Endothelial cell (in vitro differentiated cells): ENCODE results near the gene PLA2R1. TPM values are rescaled to one million over a fixed set of nuclear protein-coding genes. Genes with fewer than 3 reads are reported as not detected.

Experiments
- DNase-seq: peaks from one replicate; pipeline ENCODE4 v3.0.0; 2021; ENCODE audit warnings: low spot score
- H3K27ac Mint-ChIP-seq: one replicate; pipeline ENCODE4 v1.8.0; 2021; ENCODE audit warnings: mixed read lengths, inconsistent platforms; ENCODE audit not compliant: unreplicated experiment
- H3K27me3 Mint-ChIP-seq: one replicate; pipeline ENCODE4 v1.8.0; 2021; ENCODE audit warnings: mild to moderate bottlenecking, moderate library complexity, mixed read lengths, inconsistent platforms; ENCODE audit not compliant: unreplicated experiment
- H3K36me3 Mint-ChIP-seq: one replicate; pipeline ENCODE4 v1.8.0; 2021; ENCODE audit warnings: mild to moderate bottlenecking, low read depth, mixed read lengths, inconsistent platforms; ENCODE audit not compliant: unreplicated experiment
- H3K4me1 Mint-ChIP-seq: one replicate; pipeline ENCODE4 v1.8.0; 2021; ENCODE audit warnings: mild to moderate bottlenecking, mixed read lengths, inconsistent platforms; ENCODE audit not compliant: unreplicated experiment
- H3K4me3 Mint-ChIP-seq: one replicate; pipeline ENCODE4 v1.8.0; 2021; ENCODE audit warnings: mild to moderate bottlenecking, mixed read lengths, inconsistent platforms; ENCODE audit not compliant: unreplicated experiment
- H3K9me3 Mint-ChIP-seq: one replicate; pipeline ENCODE4 v1.8.0; 2021; ENCODE audit warnings: mixed read lengths, inconsistent platforms; ENCODE audit not compliant: unreplicated experiment
- total RNA-seq: library from RNA; stranded (reverse); fragmentation: NEBNext Ultra II Directional; extraction: Animal tissue kit (Norgen Biotek cat#: 25700); gene quantifications from one replicate; pipeline ENCODE4 v1.2.1, GENCODE V29; 2021; ENCODE audit not compliant: unreplicated experiment
- TF ChIP-seq, protein P1 (sequence below): fragments of 200-600 bp; sonication (generic); IDR thresholded peaks from one replicate; pipeline ENCODE4 v1.5.0; 2021; ENCODE audit warnings: antibody characterized with exemption; ENCODE audit not compliant: unreplicated experiment

Gene PLA2R1
- total RNA-seq, 1 donor from 2014 or later, result 1.1 TPM

DNA sequence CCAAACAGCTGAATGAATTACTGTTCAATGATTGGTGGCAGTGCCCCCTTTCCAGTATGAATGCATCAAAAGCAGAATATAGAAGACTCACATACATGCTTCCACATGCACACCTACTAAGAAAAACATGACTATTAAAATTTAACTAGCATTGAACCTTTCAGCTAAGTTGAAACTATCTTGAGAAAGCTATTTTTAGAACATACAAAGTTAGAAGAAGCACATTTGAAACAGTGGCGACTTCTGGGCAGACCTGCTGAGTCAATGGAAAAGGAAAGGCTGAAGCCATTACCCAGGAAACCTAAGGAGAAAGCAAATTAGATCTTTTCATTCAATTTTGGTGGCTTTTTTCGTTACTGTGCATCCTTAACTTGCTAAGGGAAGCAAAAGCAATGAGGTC lies 55.9 kb downstream of the PLA2R1 start:
- no peak for DNase-seq
- TF ChIP-seq, protein P1, sequence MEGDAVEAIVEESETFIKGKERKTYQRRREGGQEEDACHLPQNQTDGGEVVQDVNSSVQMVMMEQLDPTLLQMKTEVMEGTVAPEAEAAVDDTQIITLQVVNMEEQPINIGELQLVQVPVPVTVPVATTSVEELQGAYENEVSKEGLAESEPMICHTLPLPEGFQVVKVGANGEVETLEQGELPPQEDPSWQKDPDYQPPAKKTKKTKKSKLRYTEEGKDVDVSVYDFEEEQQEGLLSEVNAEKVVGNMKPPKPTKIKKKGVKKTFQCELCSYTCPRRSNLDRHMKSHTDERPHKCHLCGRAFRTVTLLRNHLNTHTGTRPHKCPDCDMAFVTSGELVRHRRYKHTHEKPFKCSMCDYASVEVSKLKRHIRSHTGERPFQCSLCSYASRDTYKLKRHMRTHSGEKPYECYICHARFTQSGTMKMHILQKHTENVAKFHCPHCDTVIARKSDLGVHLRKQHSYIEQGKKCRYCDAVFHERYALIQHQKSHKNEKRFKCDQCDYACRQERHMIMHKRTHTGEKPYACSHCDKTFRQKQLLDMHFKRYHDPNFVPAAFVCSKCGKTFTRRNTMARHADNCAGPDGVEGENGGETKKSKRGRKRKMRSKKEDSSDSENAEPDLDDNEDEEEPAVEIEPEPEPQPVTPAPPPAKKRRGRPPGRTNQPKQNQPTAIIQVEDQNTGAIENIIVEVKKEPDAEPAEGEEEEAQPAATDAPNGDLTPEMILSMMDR, result no peak
- H3K9me3 Mint-ChIP-seq, result no peaks in the 10 kb centered on the region
- H3K27me3 Mint-ChIP-seq, result no peaks in the 10 kb centered on the region
- H3K27ac Mint-ChIP-seq, result no peak overlapping the region
- no peaks in the 10 kb centered on the region for H3K36me3 Mint-ChIP-seq
- no peaks in the 10 kb centered on the region for H3K4me1 Mint-ChIP-seq
- no peak overlapping the region for H3K4me3 Mint-ChIP-seq

DNA sequence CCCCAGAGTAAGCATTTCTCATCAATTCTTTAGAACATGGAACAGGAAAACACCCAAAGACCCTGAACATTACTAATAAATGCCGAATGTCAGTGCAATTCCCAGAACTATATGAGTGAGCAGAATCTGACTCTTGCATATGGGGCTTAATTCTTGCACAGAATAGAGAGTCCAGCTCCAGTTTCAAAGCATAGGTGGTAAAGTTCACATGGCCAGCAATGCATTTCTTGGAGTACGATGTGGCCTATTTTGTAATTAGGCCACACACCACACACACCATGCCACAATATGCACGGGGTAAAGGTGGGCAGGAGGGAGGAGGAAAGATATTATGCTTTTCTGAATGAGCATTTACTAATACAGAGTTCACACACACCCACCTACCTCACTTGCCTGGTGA lies 56.5 kb downstream of the PLA2R1 start:
- no peaks in the 10 kb centered on the region for H3K9me3 Mint-ChIP-seq
- H3K4me1 Mint-ChIP-seq, result no peaks in the 10 kb centered on the region
- H3K27ac Mint-ChIP-seq, result no peak overlapping the region
- no peak overlapping the region for H3K4me3 Mint-ChIP-seq
- DNase-seq, result no peak
- H3K36me3 Mint-ChIP-seq, result no peaks in the 10 kb centered on the region
- TF ChIP-seq, protein P1, result no peak
- no peaks in the 10 kb centered on the region for H3K27me3 Mint-ChIP-seq

DNA sequence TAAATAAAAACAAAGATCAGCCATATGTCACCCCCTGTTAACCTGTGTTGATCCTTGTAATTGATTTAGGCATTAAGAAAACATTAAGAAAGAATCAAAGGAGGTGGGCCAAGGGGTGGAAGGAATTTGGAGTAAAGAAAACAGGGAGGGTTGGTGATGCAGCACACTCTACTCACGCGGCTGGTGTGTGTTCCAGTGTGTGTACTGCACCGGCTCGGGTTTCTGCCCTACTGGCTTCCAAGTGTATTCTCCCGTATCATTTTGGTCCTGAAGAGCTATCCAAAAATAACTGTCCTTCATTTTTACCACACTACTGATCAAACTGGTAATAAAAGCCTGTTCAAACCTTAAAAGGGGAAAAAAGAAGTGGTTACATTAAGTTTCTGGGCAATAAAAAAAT lies 56.9 kb downstream of the PLA2R1 start:
- H3K4me1 Mint-ChIP-seq, result no peaks in the 10 kb centered on the region
- TF ChIP-seq, protein P1, result no peak
- no peak for DNase-seq
- no peak overlapping the region for H3K4me3 Mint-ChIP-seq
- H3K9me3 Mint-ChIP-seq, result no peaks in the 10 kb centered on the region
- no peak overlapping the region for H3K27ac Mint-ChIP-seq
- no peaks in the 10 kb centered on the region for H3K27me3 Mint-ChIP-seq
- H3K36me3 Mint-ChIP-seq, result no peaks in the 10 kb centered on the region

DNA sequence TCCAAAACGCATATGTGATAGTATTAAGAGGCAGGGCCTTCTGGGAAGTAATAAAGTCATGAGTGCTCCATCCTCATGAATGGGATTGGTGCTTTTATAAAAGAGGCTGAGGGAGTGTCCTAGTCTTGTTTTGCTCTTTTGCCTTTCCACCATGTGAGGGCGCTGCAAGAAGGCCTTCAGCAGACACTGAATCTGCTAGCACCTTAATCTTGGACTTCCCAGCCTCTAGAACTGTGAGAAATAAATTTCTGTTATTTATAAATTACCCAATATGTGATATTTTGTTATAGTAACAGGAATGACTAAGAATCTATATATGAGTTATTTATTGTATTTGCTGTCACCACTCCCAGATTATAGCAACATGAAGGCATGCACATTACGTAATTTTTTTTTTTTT lies 63.5 kb downstream of the PLA2R1 start:
- H3K9me3 Mint-ChIP-seq, result no peaks in the 10 kb centered on the region
- peaks cover 15% of the 10 kb centered on the region for H3K4me1 Mint-ChIP-seq
- no peak for DNase-seq
- TF ChIP-seq, protein P1, result no peak
- no peak overlapping the region for H3K4me3 Mint-ChIP-seq
- H3K27ac Mint-ChIP-seq, result no peak overlapping the region
- no peaks in the 10 kb centered on the region for H3K36me3 Mint-ChIP-seq
- no peaks in the 10 kb centered on the region for H3K27me3 Mint-ChIP-seq

DNA sequence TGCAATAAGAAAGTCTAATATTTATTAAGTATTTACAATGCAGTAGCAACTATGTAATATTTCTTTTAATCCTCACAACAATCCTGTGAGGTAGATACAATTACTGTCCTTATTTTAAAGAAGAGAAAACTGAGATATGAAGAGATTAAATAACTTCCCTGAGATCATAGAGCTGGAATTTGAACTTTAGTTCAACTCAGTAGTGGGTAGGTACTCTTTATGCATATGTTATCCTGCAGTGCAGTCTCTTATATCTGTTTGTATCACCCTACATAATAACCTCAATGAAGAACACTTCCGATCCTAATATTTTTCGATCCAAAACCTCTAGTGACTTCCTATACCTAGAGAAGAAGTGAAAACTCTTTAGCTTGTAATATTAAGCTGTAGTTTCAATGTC lies 64.2 kb downstream of the PLA2R1 start:
- H3K9me3 Mint-ChIP-seq, result no peaks in the 10 kb centered on the region
- DNase-seq, result no peak
- TF ChIP-seq, protein P1, result no peak
- H3K27me3 Mint-ChIP-seq, result no peaks in the 10 kb centered on the region
- no peaks in the 10 kb centered on the region for H3K36me3 Mint-ChIP-seq
- peaks cover 15% of the 10 kb centered on the region for H3K4me1 Mint-ChIP-seq
- H3K27ac Mint-ChIP-seq, result no peak overlapping the region
- H3K4me3 Mint-ChIP-seq, result no peak overlapping the region
